Stimulated activated naive CD8-positive, alpha-beta T cell treated with anti-CD3 and anti-CD28 coated beads, Interleukin-15, Interleukin-2, amounts not matched to agents 100 ng/mL and 50 ng/mL, for 24 hours (primary cell): ENCODE measurements around the gene ATP1B4.

ENCODE experiments used
- H3K27ac Mint-ChIP-seq: one replicate; pipeline ENCODE4 v1.8.0; 2021; ENCODE audit warnings: mild to moderate bottlenecking, mixed read lengths
- H3K27me3 Mint-ChIP-seq: one replicate; pipeline ENCODE4 v1.8.0; 2021; ENCODE audit warnings: mixed read lengths
- H3K36me3 Mint-ChIP-seq: one replicate; pipeline ENCODE4 v1.8.0; 2021; ENCODE audit warnings: low read depth, mixed read lengths
- H3K4me1 Mint-ChIP-seq: one replicate; pipeline ENCODE4 v1.8.0; 2021; ENCODE audit warnings: low read depth, mixed read lengths
- H3K4me3 Mint-ChIP-seq: one replicate; pipeline ENCODE4 v1.8.0; 2021; ENCODE audit warnings: mild to moderate bottlenecking, mixed read lengths
- H3K9me3 Mint-ChIP-seq: one replicate; pipeline ENCODE4 v1.8.0; 2021; ENCODE audit warnings: mixed read lengths

ATP1B4 gene

DNA sequence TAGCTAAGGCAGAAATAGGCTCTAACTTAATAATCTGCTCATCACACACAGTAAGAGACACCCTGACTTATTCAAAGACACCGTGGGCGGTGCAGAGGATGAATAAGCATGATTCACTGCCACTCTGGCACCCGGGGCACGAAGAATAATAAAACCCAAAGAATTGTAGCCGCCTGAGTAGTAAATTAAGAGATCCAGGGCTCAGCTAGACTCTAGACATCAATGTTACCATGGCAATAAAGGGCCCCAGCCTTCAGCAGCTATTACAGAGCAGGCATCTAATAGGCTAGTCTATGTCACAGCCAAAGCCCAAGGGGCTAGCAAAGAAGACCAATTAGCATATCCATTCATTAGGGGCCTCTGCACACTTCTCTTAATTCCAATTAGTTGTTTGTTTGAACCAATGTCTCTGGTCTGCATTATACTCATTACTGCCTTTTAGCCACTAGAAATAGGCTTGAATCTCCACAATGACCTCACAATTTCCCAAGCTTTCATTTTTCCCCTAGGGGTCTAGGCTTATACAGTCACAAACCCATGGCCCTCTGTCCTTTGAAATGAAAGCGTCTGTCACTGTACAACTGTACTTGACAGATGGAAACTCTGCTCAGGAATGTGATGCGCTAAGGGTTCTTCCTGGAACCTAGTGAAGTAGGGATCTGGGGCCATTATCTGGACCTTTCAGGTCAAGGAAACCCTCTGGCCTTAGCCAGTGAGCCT, 3.0 kb upstream of the ATP1B4 start:
- Mint-ChIP-seq H3K27me3 (no peaks in the 10 kb centered on the region), H3K27ac (no peak overlapping the region), H3K36me3 (no peaks in the 10 kb centered on the region), H3K4me1 (peaks cover 4% of the 10 kb centered on the region), H3K4me3 (no peak overlapping the region), H3K9me3 (no peaks in the 10 kb centered on the region)

DNA sequence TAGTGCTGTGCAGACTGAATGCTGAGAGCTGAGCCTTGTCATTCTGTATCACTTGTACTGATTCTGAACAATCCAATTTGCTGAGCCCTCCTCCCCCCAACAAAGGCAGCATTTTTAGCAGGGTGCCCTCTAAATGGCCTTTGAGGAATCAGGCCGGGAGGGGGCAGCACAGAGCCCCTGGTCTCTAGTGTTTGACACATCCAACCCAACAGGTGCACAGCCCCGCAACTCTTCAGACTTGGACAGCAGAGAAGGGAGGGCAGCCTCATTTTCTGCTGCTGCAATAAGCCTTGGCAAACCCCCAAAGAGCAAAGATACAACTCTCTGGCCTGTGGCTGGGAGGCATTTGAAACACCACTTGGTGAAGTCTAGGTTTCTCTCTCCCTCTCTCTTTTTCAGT, 3.4 kb downstream of the ATP1B4 start:
- H3K4me3 Mint-ChIP-seq = no peak overlapping the region
- H3K36me3 Mint-ChIP-seq = no peaks in the 10 kb centered on the region
- no peaks in the 10 kb centered on the region for H3K27me3 Mint-ChIP-seq
- no peaks in the 10 kb centered on the region for H3K9me3 Mint-ChIP-seq
- no peaks in the 10 kb centered on the region for H3K4me1 Mint-ChIP-seq
- no peak overlapping the region for H3K27ac Mint-ChIP-seq

DNA sequence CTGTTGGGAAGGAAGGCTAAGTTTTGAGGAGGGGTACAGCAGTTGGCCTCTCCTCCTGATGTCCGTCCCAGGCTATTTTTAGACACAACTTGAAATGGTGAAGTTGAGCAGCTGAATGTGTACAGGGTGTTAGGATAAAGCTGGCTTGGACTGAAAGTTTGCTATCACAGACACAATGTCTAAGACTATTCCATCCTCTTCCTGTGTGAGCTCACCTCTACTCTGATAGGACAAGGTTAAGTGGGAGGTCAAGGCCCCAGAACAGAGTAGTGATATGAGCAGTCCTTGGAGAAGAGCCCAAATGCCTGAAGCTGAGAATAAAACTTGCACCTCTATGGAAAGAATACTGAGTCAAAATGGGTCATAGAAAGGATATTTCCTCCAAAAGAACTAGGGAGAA, 4.1 kb downstream of the ATP1B4 start:
- Mint-ChIP-seq H3K4me3 (no peak overlapping the region), H3K9me3 (no peaks in the 10 kb centered on the region), H3K27me3 (no peaks in the 10 kb centered on the region), H3K36me3 (no peaks in the 10 kb centered on the region), H3K4me1 (no peaks in the 10 kb centered on the region), H3K27ac (no peak overlapping the region)

DNA sequence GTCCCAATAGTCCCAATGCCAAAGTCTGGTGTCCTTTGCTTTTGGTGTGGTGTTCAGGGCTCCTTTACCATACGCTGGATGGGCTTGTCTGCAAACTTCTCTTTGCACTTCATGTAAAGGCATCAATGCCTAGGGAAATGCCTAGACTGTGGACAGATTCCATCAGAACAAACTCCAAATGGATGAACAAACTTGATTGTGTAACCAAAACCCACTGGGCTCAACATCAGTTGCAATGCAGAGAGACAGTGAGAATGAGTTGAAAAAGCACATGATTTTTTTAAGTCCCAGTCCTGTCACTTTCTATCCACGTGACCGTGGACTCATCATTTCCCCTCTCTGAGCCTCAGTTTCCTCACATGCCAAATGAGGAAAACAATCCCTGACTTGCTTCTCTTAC, 4.9 kb downstream of the ATP1B4 start:
- Mint-ChIP-seq H3K4me1 (no peaks in the 10 kb centered on the region), H3K27me3 (no peaks in the 10 kb centered on the region), H3K4me3 (no peak overlapping the region), H3K9me3 (no peaks in the 10 kb centered on the region), H3K27ac (no peak overlapping the region), H3K36me3 (no peaks in the 10 kb centered on the region)

DNA sequence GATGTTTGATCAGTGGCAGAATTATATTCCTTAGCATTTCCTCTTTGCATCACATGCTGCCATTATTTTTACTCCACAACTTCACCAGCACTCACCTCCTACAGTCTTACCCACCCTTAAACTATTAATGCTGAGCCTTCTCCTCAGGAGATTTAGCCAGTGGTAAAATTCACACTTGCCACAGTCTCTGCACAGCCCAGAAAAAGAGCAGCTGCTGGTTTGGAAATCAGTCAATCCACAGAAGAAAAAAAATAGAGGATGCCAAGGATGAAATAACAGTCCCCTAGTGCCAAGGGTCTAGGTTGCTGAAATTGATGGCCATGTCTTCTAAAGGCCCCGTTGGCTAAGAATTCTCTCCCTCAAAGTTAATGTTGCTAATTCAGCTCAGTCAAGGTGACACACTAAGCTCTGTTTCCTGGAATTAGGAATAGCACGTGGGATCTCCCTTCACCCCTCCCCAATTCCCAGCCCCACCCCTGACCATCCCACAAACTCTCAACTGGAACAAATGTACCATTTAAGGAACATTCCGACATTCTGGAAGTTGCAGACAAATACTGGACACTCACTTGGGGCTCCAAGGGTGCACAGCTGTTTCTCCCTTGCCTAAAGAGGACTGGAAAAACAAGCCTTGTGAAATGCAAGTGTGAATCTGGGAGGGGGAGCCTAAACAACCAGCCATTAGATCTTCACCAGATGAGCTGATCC, 5.7 kb downstream of the ATP1B4 start:
- no peak overlapping the region for H3K4me3 Mint-ChIP-seq
- no peaks in the 10 kb centered on the region for H3K4me1 Mint-ChIP-seq
- H3K27ac Mint-ChIP-seq = no peak overlapping the region
- no peaks in the 10 kb centered on the region for H3K36me3 Mint-ChIP-seq
- H3K27me3 Mint-ChIP-seq = no peaks in the 10 kb centered on the region
- H3K9me3 Mint-ChIP-seq = no peaks in the 10 kb centered on the region

DNA sequence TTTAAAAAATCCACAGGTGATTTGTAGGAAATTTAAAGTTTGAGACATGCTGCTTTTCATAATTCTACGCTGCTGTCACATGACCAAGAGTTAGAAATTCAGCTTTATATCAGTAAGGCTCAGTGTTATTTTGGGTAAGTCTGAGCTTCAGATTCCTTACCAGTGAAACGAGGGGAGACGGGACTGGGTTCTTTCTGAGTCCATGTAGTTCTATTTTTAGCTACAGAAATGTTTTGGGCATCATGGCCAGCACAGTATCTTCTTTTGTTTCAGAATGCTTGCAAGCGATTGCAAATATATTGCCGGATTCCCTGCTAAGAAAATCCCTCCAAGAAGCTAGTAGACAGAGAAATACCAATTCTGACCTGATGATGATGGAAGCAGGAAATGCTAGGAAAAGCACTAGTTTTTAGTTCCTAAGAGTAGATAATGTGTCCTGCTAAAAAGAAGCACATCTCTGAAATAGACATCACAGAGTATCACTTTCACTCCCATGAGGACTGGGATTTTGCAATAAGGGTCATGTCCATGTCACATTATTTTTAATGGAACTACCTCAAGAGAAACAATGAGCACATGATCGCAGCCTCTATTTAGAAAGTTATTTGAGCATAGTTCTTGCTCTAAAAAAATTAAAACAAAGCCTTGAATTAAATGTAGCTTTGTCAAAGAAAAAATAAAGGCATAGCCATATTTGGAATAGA, 10.9 kb downstream of the ATP1B4 start:
- Mint-ChIP-seq H3K27me3 (no peaks in the 10 kb centered on the region), H3K36me3 (no peaks in the 10 kb centered on the region), H3K4me3 (no peak overlapping the region), H3K4me1 (no peaks in the 10 kb centered on the region), H3K9me3 (no peaks in the 10 kb centered on the region), H3K27ac (no peak overlapping the region)

DNA sequence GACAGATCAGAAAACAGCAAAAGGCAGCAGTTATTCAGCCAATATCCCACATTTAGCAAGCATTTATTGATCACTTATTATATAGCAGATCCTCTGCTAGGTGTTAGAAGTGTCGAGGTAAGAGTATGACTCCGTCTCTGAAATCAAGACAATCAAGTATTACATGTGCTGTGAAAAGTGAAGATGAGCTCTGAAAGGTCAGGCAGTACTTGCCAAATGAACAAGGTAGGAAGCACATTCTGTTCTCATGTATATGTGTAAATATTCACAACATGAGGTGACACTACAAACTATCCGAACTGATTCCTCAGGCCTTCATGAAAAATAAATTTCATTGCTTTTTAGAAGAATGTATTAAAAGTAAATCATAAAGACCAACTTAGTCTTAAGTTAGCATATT, 15.3 kb downstream of the ATP1B4 start:
- no peaks in the 10 kb centered on the region for H3K9me3 Mint-ChIP-seq
- no peaks in the 10 kb centered on the region for H3K36me3 Mint-ChIP-seq
- H3K4me3 Mint-ChIP-seq = no peak overlapping the region
- H3K4me1 Mint-ChIP-seq = no peaks in the 10 kb centered on the region
- peaks cover 4% of the 10 kb centered on the region for H3K27me3 Mint-ChIP-seq
- no peak overlapping the region for H3K27ac Mint-ChIP-seq

DNA sequence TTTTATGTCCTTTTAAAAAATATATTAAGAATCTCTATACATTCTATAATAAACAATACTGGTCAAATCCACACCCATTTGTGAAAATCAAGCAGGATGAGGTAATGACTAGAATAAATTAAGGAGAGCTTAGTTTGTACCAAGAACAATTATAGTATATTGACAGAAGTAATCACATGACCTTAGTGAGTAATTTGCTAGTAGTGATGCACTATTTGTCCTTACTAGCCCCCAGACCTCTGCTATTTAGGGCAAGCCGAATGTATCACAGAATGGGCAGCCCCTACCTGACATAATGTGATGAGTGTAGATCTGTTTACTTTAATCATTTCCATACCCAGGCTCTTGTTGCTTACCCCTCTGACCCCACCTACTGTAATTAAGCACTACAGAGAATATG, 15.8 kb downstream of the ATP1B4 start:
- Mint-ChIP-seq H3K27me3 (peaks cover 4% of the 10 kb centered on the region), H3K4me3 (no peak overlapping the region), H3K27ac (no peak overlapping the region), H3K36me3 (no peaks in the 10 kb centered on the region), H3K9me3 (no peaks in the 10 kb centered on the region), H3K4me1 (no peaks in the 10 kb centered on the region)

DNA sequence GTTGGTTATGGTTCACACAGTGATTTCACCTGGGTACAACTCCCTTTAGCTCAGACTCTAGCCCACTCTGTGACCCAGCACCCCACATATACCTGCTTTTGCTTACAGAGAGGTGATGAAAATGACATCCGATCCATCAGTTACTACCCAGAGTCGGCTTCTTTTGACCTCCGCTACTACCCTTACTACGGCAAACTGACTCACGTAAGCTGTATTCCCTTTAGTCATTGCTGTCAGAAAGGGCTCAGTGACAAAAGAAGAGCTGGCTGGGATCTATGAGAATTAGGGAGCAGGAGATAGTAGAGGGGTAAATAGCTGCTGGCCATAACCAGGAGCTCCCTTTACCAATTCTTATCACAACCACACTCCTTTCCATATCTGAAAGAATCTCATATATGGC, 16.7 kb downstream of the ATP1B4 start:
- no peaks in the 10 kb centered on the region for H3K9me3 Mint-ChIP-seq
- H3K36me3 Mint-ChIP-seq = no peaks in the 10 kb centered on the region
- H3K4me3 Mint-ChIP-seq = no peak overlapping the region
- H3K27ac Mint-ChIP-seq = no peak overlapping the region
- H3K4me1 Mint-ChIP-seq = no peaks in the 10 kb centered on the region
- peaks cover 4% of the 10 kb centered on the region for H3K27me3 Mint-ChIP-seq

DNA sequence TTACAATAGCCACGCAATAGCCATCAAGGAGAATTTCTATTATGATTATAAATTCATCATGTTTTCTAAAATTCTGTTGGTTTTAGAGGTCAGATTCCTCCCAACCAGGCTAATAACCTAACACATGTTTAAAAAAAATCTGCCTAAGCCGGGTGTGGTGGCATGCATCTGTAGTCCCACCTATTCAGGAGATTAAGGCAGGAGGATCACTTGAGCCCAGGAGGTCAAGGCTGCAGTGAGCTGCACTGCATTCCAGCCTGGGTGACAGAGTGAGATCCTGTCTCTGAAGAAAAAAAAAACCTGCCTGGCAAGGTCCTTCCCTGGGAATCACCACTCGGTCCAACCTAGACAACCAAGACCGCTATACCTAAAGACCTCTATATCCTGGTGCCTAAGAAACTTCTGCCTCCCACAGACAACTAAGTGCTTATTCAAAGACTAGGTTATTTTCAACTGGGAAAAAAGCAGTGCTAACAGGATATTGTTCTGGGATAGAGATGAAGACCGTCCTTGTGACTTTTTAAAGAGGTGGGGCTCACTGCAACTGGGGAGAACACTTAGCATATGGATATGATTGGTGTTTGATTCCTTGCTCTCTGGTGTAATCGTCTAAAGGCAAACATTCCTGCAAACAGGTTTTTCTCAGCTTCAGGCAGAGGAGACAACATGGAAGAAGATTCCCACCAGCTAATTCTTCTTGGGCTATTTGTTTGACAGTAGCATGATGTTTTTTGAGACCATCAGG, 18.2 kb downstream of the ATP1B4 start:
- H3K4me3 Mint-ChIP-seq = no peak overlapping the region
- no peaks in the 10 kb centered on the region for H3K36me3 Mint-ChIP-seq
- no peaks in the 10 kb centered on the region for H3K9me3 Mint-ChIP-seq
- no peak overlapping the region for H3K27ac Mint-ChIP-seq
- no peaks in the 10 kb centered on the region for H3K4me1 Mint-ChIP-seq
- peaks cover 4% of the 10 kb centered on the region for H3K27me3 Mint-ChIP-seq

DNA sequence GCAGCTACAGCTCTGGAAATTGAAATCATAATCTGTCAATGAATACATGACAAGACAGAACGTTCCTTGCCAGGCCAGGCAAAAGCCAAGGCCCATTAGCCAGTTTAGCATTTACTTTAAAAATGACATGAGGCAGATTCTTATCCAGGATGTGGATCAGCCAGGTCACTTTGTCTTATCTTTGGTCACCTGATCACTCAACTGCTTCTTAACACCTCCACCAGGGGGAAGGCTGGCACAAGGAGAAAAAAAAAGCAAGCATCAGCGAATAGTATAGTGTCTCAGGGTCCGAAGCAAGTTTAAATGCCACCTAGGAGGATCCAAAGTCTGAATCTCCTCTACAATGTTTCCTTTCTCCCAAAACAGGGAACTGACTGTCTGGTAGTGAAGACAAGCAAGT, 18.8 kb downstream of the ATP1B4 start:
- Mint-ChIP-seq H3K4me1 (no peaks in the 10 kb centered on the region), H3K27me3 (peaks cover 4% of the 10 kb centered on the region), H3K4me3 (no peak overlapping the region), H3K27ac (no peak overlapping the region), H3K9me3 (no peaks in the 10 kb centered on the region), H3K36me3 (no peaks in the 10 kb centered on the region)

DNA sequence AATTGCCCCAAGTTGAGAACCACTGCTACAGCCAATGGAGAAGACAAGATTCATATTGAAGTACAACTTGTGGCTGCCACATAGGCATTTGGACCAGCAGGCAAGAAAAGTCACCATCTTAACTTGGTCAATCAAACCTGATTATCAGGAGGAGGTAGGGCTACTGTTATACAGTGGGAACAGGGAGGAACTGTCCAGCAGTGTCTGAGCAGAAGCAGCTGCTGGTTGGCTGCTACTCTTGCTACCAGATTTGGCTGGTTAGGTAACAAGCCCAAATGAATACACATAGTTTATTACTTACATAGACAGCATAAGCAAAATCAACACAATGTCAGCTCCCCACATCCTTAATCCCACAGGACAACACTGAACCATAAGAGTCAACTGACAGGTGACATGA, 39.4 kb downstream of the ATP1B4 start:
- no peaks in the 10 kb centered on the region for H3K36me3 Mint-ChIP-seq
- H3K4me1 Mint-ChIP-seq = no peaks in the 10 kb centered on the region
- no peak overlapping the region for H3K4me3 Mint-ChIP-seq
- no peaks in the 10 kb centered on the region for H3K27me3 Mint-ChIP-seq
- no peak overlapping the region for H3K27ac Mint-ChIP-seq
- H3K9me3 Mint-ChIP-seq = no peaks in the 10 kb centered on the region

DNA sequence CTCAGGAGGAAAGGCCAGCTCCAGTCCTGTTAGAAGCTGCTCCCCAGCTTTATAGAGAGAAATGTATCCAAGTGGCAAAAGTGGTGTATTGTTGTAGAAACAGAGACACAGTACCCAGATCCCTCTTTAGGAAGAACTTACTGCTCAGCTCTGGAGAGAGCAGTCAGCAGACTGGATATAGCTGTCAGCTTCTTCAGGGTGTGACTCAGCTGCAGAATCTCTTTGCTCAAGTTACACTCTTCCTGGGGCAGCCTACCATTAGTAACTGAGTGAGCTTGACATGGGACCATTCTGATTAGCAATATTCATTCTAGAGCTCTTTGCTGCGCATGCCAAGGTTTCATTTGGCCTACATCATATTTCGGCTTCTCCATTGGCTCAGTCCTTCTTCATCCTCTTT, 40.5 kb downstream of the ATP1B4 start:
- no peaks in the 10 kb centered on the region for H3K27me3 Mint-ChIP-seq
- H3K27ac Mint-ChIP-seq = no peak overlapping the region
- H3K36me3 Mint-ChIP-seq = no peaks in the 10 kb centered on the region
- no peaks in the 10 kb centered on the region for H3K9me3 Mint-ChIP-seq
- H3K4me1 Mint-ChIP-seq = no peaks in the 10 kb centered on the region
- H3K4me3 Mint-ChIP-seq = no peak overlapping the region

DNA sequence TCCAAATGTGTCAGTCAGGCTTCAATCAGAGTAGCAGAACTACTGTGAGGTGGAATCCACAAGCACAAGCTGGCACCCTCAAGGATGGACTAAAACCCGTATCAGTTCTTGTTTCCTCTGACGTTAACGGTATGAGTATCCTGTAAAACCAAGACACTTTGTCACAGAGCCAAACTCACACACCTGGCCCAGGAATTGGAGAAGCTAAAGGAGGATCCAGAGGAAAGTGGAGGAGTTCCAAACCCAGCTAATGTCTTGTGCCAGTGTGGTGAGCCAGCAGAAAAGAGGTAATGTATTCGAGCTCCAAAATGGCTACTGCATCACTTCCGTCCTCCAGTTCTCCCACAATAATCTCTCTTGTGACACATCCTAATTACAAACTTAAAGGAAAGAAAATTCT, 44.7 kb downstream of the ATP1B4 start:
- Mint-ChIP-seq H3K27ac (no peak overlapping the region), H3K27me3 (no peaks in the 10 kb centered on the region), H3K9me3 (no peaks in the 10 kb centered on the region)

DNA sequence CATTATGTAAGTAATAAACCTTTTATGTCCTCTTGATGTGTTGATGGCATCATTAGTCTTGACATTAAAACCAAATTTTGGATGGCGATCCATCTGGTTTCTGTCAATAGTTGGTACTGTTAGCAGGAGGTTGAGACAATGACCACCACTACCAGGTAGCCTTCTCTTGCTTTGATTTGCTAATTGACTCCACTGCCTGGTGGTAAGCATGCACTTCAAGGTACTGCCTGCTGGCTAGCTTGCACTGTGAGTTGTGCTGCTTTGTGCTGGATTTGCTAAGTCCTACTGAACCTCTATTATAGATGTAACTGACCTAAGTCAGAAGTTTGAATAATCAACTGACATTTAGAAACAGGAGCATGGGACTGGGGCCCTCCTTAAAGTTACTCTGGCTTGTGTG, 46.3 kb downstream of the ATP1B4 start:
- H3K4me3 Mint-ChIP-seq = no peak overlapping the region
- H3K27me3 Mint-ChIP-seq = no peaks in the 10 kb centered on the region
- no peaks in the 10 kb centered on the region for H3K36me3 Mint-ChIP-seq
- no peaks in the 10 kb centered on the region for H3K9me3 Mint-ChIP-seq
- H3K27ac Mint-ChIP-seq = no peak overlapping the region
- no peaks in the 10 kb centered on the region for H3K4me1 Mint-ChIP-seq

More for the DNA sequence above, 44.7 kb downstream of the ATP1B4 start:
- no peak overlapping the region for H3K4me3 Mint-ChIP-seq
- no peaks in the 10 kb centered on the region for H3K4me1 Mint-ChIP-seq
- no peaks in the 10 kb centered on the region for H3K36me3 Mint-ChIP-seq
